ENCODE data around the gene ARMC6.
"Not testable (repeated sequence)": the region's sequence is repeated elsewhere in the genome, so short reads cannot be mapped to it uniquely, and the experiment has no call there.

Gene ARMC6

GRCh38 chr19:19023376-19023775 lies 10.0 kb upstream of the ARMC6 start:
- not testable (repeated sequence) for DNase-seq

DNA sequence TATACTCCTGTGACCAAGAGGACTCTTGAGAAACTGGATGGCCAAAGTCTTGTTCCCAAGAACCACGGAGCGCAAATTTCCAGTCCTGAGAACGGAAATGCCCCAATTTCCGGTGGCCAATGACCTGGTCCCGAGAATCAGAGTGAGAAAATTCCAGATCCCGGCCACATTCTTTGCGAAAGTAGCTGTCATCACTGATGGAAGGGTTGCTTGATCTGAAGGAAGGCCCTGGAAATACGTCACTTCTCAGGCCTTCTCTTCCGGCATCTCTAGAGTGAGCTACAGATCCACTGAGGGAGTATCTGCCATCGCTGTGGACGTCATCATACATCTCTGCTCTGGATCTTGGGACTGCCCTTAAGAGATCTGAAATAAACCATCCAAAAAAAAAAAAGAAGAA lies 7.5 kb upstream of the ARMC6 start:
- DNase-seq = no peak

DNA sequence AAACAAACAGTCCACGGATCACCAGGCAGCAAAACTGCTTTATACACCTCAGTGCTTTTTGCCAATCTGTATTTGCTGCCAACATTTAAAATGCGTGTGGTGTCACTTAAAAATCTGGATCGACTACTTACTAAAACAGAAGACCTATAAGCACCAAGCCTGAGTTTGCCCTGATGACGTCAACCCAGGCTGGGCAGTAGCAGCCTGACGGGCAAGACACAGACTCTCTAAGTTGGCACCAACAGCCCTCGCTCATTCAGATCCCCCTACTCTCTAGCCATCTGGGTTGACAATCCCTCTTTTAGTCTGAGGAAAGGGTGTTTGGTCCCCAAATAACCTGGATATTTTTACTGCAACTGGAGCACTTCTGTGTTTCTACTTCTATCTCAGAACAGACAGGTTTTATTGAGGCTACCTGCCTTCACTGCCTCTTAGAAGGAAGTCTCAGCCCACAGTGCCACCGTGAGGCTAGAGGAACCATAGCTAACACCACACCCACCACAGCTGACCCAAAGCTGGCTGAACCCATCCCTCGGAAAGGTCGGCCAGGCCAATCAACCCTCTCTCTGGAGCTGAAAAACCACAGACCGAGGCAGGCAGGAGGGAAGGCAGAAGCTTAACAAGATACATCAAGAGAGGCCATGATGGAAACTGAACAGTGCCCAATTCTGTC lies 7.0 kb upstream of the ARMC6 start:
- no peak for DNase-seq

DNA sequence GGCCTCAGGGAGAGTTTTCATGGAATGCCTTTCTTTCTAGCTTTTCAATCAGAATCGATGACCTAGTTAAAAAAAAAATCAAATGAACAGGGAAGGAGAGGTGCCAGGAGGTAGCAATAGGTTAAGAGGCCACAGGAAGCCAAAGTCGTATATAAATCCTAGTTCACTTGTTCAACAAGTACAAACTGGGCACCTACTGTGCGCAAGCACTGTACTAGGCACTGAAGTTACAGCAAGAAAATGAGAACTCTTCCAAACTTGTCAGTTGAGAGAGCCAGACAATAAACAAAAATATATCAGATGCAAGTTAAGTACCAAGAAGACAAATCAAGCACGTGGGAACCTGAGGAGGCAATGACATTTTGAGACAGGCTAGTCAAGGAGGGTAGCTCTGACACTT lies 6.2 kb upstream of the ARMC6 start:
- no peak for DNase-seq

GRCh38 chr19:19028526-19028925 lies 4.9 kb upstream of the ARMC6 start:
- no peak for DNase-seq

DNA sequence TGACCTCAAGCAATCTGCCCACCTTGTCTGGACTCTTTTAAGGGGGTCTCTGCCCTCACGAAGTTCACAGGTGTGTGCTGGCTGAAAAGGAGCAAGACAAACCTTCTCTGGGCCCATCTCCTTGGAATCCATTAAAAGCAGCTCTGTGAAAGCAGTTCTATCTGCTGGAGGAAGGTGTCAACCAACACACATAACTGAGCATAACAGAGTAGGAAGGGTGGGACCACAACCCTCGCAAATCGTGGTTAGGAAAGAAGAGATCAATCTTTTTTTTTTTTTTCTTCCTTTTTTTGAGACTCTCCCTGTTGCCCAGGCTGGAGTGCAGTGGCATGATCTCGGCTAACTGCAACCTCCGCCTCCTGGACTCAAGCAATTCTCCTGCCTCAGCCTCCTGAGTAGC lies 1.5 kb upstream of the ARMC6 start:
- DNase-seq = no peak

- DNase-seq = peak; percentile 92
These were observed 805 bp upstream of the ARMC6 start for GRCh38 chr19:19032420-19033175.

- DNase-seq = no peak
These were observed 302 bp upstream of the ARMC6 start for GRCh38 chr19:19033176-19033425.

GRCh38 chr19:19034204-19034624 lies 811 bp downstream of the ARMC6 start:
- DNase-seq = peak; percentile 77

DNA sequence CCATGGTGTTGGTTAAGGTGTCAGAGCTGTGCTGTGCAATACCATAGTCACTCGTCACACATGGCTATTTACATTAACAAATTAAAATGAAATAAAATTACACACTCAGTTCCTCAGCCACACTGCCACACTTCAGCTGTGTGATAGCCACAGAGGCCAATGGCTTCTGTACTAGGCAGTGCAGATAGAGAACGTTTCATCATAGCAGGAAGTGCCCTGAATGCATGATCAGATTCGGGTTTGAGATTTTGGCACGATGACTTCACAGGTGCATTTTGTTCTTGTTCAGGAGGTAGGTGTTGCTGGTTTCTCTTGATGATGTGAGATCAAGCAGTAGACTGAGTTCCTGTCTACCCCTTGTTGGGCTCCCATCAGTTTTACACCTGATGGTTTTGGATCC lies 6.5 kb downstream of the ARMC6 start:
- DNase-seq = no peak

GRCh38 chr19:19040417-19040816 lies 7.0 kb downstream of the ARMC6 start:
- DNase-seq = peak; percentile 86

DNA sequence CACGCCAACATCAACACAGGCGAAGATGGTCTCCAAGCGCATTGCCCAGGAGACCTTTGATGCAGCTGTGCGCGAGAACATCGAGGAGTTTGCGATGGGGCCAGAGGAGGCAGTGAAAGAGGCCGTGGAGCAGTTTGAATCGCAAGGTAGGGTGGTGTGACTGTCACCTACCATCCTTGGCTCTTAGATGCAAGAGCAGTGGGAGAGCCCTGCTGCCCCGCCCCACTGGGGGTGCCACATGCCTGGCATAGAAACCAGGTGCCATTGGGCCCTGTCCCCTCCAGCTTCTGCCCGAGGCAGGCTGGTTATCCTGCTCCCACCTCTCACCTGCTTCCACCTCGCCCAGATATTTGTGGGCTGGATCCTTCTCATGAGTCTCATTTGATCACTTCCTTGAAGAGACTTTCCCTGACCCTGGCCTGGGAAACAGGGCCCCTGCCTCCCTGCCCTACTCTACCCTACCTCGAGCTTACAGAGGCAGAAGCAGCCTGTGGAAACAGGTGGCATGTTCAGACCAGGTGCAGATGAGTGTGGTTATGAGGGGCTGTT lies 9.4 kb downstream of the ARMC6 start:
- DNase-seq = no peak

DNA sequence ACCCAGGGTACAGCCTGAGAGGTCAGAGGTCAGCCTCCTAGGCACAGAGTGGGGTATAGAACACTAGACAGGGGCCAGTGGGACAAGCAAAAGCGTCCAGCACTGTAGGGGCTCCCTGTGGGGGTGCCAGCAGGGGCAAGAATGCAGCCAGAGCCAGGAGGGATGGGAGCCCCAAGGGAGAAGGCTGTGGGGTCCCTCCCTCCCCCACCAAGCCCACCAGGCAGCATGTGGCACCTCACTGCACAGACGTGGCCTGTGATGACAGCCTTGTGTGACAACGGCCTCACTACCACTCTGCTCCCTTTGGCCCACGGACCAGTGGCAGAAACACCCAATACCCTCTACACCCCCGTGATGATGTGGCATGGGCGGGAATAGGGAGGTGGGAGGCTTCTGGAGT lies 10.1 kb downstream of the ARMC6 start:
- no peak for DNase-seq

DNA sequence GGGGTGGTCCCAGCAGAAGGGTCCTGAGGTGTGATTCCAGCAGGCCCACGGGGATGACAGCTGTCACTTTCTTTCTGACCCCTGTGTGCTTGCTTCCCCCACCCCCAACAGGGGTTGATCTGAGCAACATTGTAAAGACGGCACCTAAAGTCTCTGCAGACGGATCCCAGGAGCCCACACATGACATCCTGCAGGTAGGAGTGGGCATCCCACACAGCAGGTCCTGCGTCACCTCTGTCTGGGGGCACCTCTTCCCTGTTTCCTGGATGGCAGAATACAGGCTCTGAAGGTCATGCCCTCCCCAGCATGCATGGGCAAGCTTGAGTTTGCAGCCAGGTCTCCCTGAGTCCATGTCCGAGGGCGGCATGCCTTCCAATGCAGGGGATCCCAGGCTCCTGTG lies 10.5 kb downstream of the ARMC6 start:
- no peak for DNase-seq

GRCh38 chr19:19049406-19049805 lies 16.0 kb downstream of the ARMC6 start:
- DNase-seq = no peak

DNA sequence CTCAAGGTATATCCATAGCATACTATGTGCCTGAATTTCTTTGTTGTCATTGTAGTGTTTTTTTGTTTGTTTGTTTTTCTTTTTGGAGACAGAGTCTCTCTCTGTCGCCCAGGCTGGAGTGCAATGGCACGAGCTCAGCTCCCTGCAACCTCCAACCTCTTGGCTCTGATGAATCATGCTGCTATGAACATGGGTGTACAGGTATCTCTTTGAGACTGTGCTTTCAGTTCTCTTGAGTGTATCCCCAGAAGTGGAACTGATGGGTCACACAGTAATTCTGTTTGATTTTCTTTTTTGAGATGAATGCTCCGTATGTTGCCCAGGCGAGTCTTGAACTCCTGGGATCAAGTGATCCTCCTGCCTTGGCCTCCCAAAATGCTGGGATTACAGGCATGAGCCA lies 16.7 kb downstream of the ARMC6 start:
- DNase-seq = no peak

GRCh38 chr19:19050731-19051130 lies 17.3 kb downstream of the ARMC6 start:
- DNase-seq = no peak

- no peak for DNase-seq
These were observed 18.2 kb downstream of the ARMC6 start for GRCh38 chr19:19051478-19052213.

GRCh38 chr19:19052921-19053320 lies 19.5 kb downstream of the ARMC6 start:
- no peak for DNase-seq

DNA sequence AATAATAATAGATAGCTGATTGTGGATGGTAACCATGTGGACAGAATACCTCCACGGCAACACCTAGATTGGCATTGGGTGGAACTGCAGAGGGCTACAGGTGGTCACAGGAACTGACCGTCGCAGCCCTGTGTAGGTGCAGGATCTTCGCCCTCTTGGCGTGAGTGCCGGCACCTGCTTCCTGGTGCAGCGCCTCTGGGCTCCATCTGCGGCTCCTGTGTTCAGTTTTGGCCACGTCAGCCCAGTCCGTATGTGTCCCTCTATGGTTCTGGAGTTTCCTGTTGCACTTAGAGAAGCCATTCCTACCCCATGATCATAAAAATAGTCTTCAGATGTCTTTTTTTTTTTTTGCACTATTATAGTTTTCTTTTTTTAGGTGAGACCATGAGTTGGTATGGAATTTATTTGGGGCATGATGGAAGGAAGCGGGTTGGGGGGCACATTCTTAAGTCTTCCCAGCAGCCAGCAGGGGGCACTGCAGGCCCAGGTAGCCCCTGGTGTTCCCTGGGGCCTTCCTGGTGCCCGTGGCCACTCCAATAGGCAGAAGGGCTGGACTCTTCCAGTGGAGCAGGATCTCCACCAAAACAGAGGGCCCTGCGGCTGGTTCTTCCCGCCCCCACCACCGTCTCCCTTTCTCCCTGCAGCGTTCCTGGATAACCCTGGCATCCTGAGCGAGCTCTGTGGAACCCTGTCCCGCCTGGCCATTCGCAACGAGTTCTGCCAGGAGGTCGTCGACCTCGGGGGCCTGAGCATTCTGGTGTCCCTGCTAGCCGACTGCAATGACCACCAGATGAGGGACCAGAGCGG lies 20.3 kb downstream of the ARMC6 start:
- peak; percentile 32 for DNase-seq

GRCh38 chr19:19054315-19054938 lies 21.0 kb downstream of the ARMC6 start:
- DNase-seq = no peak

DNA sequence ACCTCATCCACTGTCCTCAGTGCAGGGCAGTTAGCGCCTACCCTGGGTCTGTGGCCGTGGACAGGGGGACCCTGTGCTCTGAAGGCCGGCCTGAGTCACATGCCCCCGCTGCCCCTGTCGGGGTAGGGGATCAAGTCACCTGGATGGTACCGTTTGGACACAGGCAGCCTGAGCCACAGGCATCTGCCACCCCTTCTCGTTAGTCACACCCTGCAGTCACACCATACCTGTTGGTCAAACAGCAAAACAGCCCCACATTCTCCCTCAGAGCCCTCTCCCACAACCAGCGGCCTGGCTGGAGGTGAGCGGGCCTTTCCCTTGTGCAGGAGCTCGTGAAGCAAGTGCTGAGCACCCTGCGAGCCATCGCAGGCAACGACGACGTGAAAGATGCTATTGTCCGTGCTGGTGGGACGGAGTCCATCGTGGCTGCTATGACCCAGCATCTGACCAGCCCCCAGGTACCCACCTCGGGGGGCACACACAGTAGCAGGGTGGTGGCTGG lies 21.6 kb downstream of the ARMC6 start:
- no peak for DNase-seq
